Inferior parietal cortex (tissue), 1 donor: Measurements from ENCODE around the gene CNPPD1.

ENCODE experiments used
- DNase-seq: peaks from one replicate; pipeline ENCODE4 v3.0.0-alpha.2; 2016; ENCODE audit errors: extremely low spot score

CNPPD1 gene

DNA sequence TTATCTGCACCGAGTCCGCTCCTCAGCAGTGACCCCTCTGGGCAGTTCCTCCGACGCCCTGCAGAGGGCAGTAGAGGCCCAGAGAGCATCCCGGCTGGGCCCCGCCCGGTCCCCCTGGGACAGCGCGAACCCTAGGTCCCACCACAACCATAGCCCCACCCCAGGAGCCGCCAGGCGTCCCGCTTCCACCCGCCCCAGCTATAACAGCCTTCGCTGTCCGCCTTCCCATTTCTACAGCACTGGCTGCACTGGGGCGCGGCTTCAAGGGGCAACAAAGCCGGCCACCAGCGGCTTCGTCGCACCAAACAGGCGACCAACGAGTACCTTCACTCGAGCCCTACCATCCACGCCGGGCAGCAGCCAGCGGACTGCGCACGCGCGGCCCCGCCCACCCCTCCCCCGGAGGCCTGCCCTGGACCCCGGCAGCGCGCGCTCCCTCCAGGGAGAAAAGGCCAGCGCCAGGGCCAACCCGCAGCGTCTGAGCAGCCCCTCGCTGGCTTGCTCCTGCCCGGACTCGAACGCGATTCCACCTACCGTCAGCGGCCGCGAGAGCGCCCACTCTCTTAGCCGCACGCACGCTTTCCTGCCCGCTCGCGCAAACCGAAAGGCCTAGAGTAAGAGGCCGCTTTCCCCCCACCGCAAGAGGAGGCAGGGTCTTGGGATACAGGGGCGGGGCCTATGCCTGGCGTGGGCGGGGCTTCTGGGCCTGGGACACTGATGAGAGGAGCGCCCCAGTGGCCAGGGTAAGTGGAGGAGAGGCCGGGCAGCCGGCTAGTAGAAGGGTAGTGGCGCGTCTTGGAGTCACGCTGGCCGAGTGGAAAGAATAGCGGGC lies 16.3 kb downstream of the CNPPD1 start, which contains the start of gene NHEJ1:
Gene NHEJ1 (minus strand): TSS at position 630 of the 832 bp plus-strand sequence. CDS start 2,453 bp downstream, outside the sequence.
- peak; percentile 92 for DNase-seq

DNA sequence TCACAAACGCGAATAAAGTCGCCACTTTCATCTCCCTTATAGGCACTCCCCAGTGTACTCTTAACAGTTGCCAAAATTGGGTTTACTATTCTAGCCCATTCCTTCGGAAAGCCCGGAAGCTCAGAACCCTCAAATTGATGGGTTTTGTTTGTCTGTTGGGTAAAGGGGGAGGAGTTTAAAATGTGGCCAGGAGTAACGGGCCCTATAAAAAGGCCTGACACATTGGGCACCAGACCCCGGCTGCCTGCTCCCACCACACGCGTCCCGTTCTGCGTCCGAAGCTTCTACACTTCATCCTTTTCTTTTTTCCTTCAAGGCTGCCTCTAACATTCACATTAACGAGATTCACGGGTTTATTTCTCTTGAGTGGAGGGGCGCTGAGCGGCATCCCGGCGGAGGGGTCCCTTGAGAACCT lies 16.9 kb downstream of the CNPPD1 start:
- DNase-seq = no peak

DNA sequence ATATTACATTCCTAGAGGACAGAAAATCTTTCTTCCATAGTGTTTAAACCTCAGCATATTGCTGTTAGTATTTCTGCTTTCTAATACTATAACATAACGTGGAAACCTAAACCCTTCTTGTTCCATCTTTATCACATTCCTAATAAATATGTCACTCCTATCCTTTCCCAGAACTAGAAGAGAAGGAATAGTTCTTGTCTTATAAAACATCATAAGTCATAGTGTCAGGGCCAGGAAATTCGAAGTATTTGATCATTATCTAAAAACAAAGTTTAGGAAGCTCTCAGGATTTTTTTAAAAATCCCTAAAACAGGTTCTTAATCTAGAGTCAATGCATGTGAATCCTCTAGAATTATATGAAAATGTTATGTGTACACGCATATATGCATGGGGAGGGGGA lies 18.1 kb downstream of the CNPPD1 start:
- DNase-seq = no peak

GRCh38 chr2:219158025-219158424 lies 18.7 kb downstream of the CNPPD1 start:
- DNase-seq = no peak

DNA sequence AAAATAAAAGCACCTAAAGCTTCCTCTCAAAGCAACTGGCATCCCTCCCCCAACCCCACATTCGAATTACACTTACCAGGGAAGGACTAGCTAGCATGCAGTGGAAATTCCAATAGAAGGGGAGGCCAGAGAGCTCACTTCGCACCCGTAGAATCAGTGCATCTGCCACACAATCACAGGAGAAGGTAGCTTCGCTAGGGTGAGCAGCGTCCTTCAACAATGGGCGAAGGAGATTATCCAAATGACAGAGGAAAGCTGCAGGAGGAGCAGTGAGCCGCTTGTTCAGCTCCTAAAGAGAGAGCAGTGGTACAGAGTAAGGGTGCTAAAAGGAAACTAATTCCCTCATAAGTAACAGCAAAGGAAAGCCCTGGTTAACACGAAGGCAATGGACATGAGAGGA lies 19.3 kb downstream of the CNPPD1 start:
- no peak for DNase-seq

DNA sequence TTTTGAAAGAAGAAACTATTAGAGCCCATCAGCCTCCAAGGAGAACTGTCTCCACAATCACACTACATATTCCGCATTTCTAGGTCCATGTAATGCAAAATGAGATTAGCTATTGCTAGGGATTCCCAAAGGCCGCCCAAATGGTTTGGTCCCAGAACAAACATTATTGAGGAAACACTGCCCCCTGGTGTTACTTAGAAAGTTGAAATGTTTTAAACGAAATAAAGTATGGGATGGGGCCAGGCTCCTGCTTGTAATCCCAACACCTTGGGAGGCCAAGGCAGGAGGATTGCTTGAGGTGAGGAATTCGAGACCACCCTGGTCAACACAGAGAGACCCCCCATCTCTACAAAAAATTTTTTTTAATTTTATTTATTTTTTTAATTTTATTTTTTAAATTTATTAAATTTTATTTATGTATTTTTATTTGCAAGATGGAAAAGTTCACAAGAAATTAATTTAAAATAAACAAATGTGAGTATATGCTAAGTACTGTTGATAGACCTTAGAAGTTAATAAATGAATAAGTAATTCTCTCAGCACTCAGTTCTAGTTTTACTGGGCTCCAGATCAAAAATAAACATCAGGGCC lies 21.6 kb downstream of the CNPPD1 start:
- DNase-seq = peak; percentile 93

DNA sequence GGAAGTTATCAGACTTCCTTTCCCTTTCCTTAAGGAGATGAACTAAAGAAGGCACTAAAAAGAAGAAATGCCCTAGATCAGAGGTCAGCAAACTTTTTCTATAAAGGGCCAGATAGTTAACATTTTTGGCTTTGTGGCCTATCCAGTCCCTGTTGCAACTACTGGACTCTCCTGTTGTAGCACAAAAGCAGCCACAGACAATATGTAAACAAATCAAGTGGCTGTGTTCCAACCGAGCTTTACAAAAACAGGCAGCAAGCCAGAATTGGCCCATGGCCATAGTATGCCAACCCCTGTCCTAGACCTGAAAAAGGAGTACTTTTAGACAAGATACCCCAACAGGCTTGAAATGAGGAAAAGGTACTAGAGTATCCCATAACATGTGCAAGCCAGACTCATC lies 27.1 kb downstream of the CNPPD1 start:
- DNase-seq = no peak

- DNase-seq = no peak
Measured at GRCh38 chr2:219142329-219142728, 34.4 kb downstream of the CNPPD1 start.

DNA sequence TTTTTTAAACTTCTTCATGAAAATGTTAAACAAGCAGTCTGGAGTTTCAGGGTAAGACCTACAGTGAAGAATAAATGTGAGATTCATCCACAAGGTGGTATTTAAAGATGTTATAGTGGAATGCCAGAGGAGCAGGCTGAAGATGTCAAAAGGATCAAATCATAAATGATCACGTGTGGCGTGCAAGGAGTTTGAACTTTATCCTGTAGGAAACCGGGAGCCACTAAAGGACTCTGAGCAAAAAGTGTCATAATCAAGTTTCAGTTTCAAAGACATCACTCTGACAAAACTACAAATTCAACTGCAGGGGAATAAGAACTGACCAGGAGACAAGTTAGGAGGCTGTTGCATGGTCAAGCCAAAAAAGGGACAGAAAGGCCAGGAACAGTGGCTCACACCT lies 36.0 kb downstream of the CNPPD1 start:
- no peak for DNase-seq

- no peak for DNase-seq
Measured at GRCh38 chr2:219133976-219134375, 42.7 kb downstream of the CNPPD1 start.

DNA sequence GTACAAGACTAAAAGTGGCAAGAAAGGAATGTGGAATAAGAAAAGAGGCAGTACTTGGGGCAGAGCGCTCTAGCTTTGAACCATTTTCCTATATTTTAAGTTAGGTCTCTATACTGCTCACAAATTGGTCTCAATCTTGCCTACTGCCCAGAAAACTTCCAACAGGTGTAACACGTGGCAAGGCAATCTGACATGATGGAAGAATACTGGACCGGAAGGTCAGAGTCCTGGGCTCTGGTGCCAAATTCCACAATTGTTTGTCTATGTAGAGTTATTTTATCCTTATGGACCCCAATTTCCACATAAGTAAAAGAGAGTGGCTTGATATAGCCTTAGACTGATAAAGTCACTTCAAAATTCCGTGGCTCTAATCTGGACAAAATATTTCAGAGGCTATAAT lies 45.0 kb downstream of the CNPPD1 start:
- DNase-seq = no peak

DNA sequence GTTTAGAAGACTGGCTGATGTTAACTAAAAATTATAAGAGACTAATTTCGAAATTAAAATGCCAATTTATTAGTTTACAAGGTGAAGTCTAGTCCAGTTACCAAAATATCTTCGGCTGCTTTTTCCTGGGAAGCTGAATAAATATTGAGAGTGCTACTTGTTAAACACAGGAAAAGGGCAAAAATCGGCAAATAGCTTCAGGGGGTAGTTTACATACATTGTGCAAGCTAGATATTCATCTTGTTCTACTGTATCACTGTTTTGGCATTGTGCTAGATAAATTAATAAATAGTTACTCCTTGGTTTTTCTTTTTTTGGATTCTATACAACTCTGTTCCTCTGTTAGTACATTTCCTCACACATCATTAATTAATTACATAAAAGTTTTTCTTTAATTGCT lies 45.4 kb downstream of the CNPPD1 start:
- DNase-seq = no peak

DNA sequence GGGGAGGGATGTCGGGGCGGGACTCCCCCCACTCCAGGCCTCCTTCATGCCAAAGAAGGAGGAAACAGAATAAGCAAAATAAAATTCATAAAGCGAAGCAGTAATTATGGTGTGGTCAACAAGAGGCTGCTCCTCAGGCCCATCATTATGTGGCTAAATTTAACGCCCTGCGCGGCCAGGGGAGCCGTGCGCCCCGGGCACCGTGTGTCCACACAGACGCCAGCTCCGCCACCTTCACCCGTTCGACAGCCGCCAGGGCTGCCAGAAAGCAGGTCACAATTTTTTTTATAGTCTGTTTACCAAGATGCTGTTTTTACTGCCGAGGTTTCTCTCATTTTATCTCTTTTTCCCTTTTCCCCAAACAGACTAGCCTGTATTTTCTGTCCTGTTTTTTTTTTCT lies 47.1 kb downstream of the CNPPD1 start:
- no peak for DNase-seq

GRCh38 chr2:219128396-219128795 lies 48.3 kb downstream of the CNPPD1 start:
- DNase-seq = no peak

GRCh38 chr2:219127037-219127635 lies 49.6 kb downstream of the CNPPD1 start:
- no peak for DNase-seq

GRCh38 chr2:219126555-219126954 lies 50.2 kb downstream of the CNPPD1 start:
- DNase-seq = no peak

DNA sequence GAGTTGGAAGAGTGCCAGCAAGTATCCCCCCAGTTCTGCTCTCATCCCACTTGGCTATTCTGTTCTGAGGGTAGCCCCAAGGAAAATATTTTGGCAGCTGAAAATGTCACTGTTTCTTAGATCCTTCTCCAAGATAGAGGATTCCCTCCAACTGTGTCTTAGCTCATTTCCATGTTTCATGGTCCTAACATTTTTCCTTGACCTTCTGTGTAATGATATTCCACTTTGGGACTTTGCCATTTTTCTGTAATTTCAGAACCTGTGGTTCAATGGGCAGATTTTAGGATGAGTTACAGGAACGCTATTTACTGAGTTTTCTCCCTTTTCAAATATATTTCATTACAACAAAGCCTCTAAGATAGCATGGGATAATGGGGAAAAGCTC lies 50.8 kb downstream of the CNPPD1 start:
- no peak for DNase-seq

GRCh38 chr2:219125225-219125885 lies 51.4 kb downstream of the CNPPD1 start:
- no peak for DNase-seq

GRCh38 chr2:219124381-219125110 lies 52.2 kb downstream of the CNPPD1 start:
- DNase-seq = peak; percentile 32

DNA sequence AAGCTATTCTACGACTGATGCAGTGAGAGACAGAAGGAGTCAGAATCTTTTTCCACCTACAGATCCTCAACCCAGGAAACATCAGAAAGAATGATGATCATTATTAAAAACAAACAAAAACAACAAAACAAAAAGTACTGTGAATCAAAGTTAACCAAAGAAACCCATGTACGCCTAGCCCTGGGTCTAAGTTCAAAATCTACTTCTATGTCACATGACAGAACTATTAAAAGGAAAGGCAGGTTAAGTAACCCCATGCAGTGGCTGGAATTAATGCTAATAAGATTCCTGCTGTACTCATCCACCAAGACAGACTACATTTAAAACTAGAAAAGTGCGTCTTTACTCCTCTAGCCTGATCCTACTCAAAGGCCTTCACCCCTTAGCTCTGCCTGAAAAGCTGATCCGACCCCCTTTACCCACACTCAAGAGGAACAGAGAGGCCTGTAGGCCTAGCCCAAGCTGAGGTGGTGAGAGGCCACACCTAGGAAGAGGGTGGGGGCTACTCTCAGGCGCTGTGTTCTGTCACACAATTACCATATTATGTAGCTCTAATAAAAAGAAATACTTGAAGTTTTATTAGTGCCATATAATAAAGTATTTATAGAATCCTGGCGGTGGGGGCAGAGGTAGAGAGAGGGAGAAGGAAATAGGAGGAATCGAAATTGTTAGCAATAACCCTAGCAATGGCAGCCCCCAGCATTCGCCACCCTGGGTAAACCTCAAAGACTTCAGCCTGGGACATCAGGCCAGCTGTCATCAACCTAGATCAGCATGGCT lies 53.2 kb downstream of the CNPPD1 start:
- no peak for DNase-seq
